ENCODE data around the gene ALKBH3.
A peak's percentile ranks its signal among the peaks of the same experiment; 100 is the strongest.

The ALKBH3 gene

GRCh38 chr11:43880640-43881159 lies at the start of gene ALKBH3:
Gene ALKBH3, plus strand, starts transcription at chr11:43880831. Its CDS starts 1,822 bp downstream, at chr11:43882653.
- peak; percentile 61 for DNase-seq (ENCODE audit: low read depth, low spot score)
- no peak for TF ChIP-seq CTCF (IDR thresholded peaks at IDR 0.05; ENCODE audit: insufficient read depth, low read length, missing control alignments)
- POLR2A ChIA-PET: interaction anchor here (0.7 to 1.4 kb wide), 2 partner anchors 61 to 149 kb away, joined by 3 read pairs; partner anchors contain the start of gene C11orf96
- CTCF ChIA-PET: interaction anchor here (1.0 to 2.8 kb wide), 5 partner anchors 10 to 313 kb away, joined by 3 to 32 read pairs (median 4); no protein-coding TSS in a partner anchor
- peak within 1 kb of the TSS; percentile 88 for H3K4me3 ChIP-seq (ENCODE audit: low read depth, low read length)

- no peak for TF ChIP-seq CTCF (IDR thresholded peaks at IDR 0.05; ENCODE audit: insufficient read depth, low read length, missing control alignments)
- POLR2A ChIA-PET: interaction anchor here (0.8 to 1.3 kb wide), 5 partner anchors 30 to 112 kb away, joined by 3 to 5 read pairs (median 4); partner anchors contain the start of gene C11orf96
- peak; percentile 99 for DNase-seq (ENCODE audit: low read depth, low spot score)
- CTCF ChIA-PET: interaction anchor here (1.1 to 8.7 kb wide), 6 partner anchors 20 to 329 kb away, joined by 3 to 148 read pairs (median 4); no protein-coding TSS in a partner anchor
- no peak overlapping the region for H3K4me3 ChIP-seq (ENCODE audit: low read depth, low read length)
Observed at GRCh38 chr11:43830928-43831440, 49.6 kb upstream of the ALKBH3 start.

- ChIA-PET POLR2A (no interaction called here), CTCF (interaction anchor here (0.7 to 8.4 kb wide), 4 partner anchors 9 to 244 kb away, joined by 3 to 75 read pairs (median 5); no protein-coding TSS in a partner anchor)
- TF ChIP-seq CTCF (IDR thresholded peaks at IDR 0.05; ENCODE audit: insufficient read depth, low read length, missing control alignments): no peak
- H3K4me3 ChIP-seq (ENCODE audit: low read depth, low read length): no peak overlapping the region
- DNase-seq (ENCODE audit: low read depth, low spot score): no peak
Observed at GRCh38 chr11:43832536-43832935, 48.1 kb upstream of the ALKBH3 start.

- TF ChIP-seq CTCF (IDR thresholded peaks at IDR 0.05; ENCODE audit: insufficient read depth, low read length, missing control alignments): no peak
- no peak overlapping the region for H3K4me3 ChIP-seq (ENCODE audit: low read depth, low read length)
- peak; percentile 26 for DNase-seq (ENCODE audit: low read depth, low spot score)
- ChIA-PET POLR2A (no interaction called here), CTCF (interaction anchor here (1.8 to 8.4 kb wide), 3 partner anchors 10 to 20 kb away, joined by 3 to 75 read pairs (median 7); no protein-coding TSS in a partner anchor)
Observed at GRCh38 chr11:43833657-43834073, 47.0 kb upstream of the ALKBH3 start.

GRCh38 chr11:43834286-43834685 lies 46.3 kb upstream of the ALKBH3 start:
- DNase-seq (ENCODE audit: low read depth, low spot score): no peak
- ChIA-PET CTCF (interaction anchor here (0.5 to 8.4 kb wide), 5 partner anchors 9 to 33 kb away, joined by 3 to 75 read pairs (median 7); no protein-coding TSS in a partner anchor), POLR2A (no interaction called here)
- no peak overlapping the region for H3K4me3 ChIP-seq (ENCODE audit: low read depth, low read length)
- no peak for TF ChIP-seq CTCF (IDR thresholded peaks at IDR 0.05; ENCODE audit: insufficient read depth, low read length, missing control alignments)

GRCh38 chr11:43835104-43835503 lies 45.5 kb upstream of the ALKBH3 start:
- DNase-seq (ENCODE audit: low read depth, low spot score): no peak
- ChIA-PET POLR2A (no interaction called here), CTCF (interaction anchor here (4.1 to 8.4 kb wide), 2 partner anchors 10 to 15 kb away, joined by 35 to 75 read pairs; no protein-coding TSS in a partner anchor)
- no peak for TF ChIP-seq CTCF (IDR thresholded peaks at IDR 0.05; ENCODE audit: insufficient read depth, low read length, missing control alignments)
- no peak overlapping the region for H3K4me3 ChIP-seq (ENCODE audit: low read depth, low read length)
